GM10248 (cell line): ENCODE results near the gene BRSK2.

Source experiments
- CTCF ChIA-PET: fragments of 300-600 bp; sonication (Branson Sonifier 250); formaldehyde crosslinking; extraction: SDS; loops from one replicate; lab custom pipeline; 2021; ENCODE audit warnings: antibody characterized with exemption; lab: Yijun Ruan, JAX
- POLR2A ChIA-PET: fragments of 350-650 bp; sonication (Branson Sonifier 250); formaldehyde crosslinking; extraction: SDS; loops from one replicate; lab custom pipeline; 2020; ENCODE audit warnings: antibody characterized with exemption; lab: Yijun Ruan, JAX
- DNase-seq: peaks from one replicate; pipeline ENCODE4 v3.0.0; 2012; ENCODE audit errors: extremely low spot score
- CTCF ChIP-seq: IDR thresholded peaks from 2 replicates; pipeline ENCODE4 v1.5.1; 2012; ENCODE audit warnings: mild to moderate bottlenecking, low read depth; ENCODE audit errors: extremely low read depth, missing control alignments, control extremely low read depth

Gene BRSK2

DNA sequence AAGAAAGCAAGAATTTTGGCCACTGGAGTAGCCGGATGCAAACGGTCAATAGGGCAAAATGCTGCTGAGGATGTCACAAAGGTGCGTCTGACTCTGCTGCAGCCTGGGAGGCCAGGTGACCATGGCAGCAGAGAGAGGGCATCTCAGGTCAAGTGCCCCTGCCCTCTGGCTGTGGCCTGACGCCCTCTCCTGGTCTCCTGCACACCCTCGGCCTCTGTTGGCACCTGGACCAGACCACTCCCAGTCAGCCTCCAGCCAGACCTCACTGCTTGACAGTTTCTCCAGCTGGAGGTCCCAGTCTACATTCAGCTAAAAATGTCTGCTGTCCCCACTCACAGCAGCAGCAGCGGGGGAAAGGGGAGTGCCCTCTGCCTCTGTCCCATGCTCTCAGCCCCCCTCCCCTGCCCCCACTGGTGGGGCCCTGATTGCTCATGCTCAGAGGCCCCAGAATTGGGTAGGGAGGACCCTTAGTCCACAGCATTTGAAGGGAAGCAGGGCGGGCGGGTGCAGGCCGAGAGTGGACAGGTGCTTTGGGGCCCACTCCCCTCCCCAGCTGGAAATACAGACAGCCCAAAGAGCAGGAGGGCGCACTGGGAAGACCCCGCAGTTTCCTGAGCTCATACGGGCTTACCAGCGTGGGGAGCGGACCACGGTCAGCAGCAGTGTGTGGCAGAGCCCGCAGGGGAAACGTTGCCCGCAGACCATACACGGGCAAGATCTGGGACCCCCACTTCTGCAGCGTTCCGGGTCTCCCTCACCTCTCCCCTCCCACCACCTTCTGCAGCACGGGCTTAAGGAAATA, 1.6 kb upstream of the BRSK2 start:
- ChIA-PET CTCF (no interaction called here), POLR2A (no interaction called here)
- TF ChIP-seq CTCF, result peak; percentile 36
- no peak for DNase-seq

- no peak for DNase-seq
- CTCF ChIA-PET, result no interaction called here
- POLR2A ChIA-PET, result no interaction called here
- TF ChIP-seq CTCF, result no peak
Observed at GRCh38 chr11:1388763-1389102, 1.0 kb upstream of the BRSK2 start.

DNA sequence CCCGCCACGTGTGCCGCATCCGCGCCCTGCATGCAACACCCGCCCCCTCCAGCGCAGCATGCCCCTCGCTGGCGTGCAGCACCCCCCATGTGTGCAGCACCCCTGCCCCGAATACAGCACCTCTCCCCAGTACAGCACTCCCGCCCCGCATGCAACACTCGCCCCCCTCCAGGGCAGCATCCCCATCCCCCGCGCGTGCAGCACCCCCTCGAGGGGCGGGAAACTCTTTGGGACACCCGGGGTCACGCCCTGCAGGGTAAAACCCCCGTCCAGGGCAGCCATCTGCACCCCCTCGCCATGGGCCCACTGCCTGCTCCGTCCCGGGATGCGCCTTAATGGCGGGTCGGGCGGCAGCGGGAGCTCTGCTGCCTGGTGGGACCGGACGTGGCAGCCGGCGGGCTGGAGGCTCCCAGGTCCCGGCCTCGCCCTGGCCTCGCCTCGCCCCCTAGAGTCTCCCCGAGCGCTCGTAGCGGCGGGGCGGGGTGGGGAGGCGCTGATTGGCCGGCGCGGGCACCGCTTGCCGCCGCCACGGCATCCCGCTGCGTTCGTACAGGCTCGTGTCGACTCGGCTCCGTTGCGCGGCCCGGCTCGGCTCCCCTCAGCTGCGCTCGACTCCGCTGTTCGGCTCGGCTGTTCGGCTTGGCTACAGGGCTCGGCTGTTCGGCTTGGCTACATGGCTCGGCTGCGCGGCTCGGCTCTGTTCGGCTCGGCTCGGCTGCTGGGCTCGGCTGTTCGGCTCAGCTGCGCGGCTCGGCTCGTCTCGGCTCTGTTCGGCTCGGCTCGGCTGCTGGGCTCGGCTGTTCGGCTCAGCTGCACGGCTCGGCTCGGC, 417 bp upstream of the BRSK2 start:
- TF ChIP-seq CTCF, result peak; percentile 21
- peak; percentile 91 for DNase-seq
- ChIA-PET POLR2A (no interaction called here), CTCF (no interaction called here)

GRCh38 chr11:1390569-1391164, 933 bp downstream of the BRSK2 start:
- ChIA-PET CTCF (no interaction called here), POLR2A (no interaction called here)
- no peak for DNase-seq
- no peak for TF ChIP-seq CTCF

- ChIA-PET CTCF (interaction anchor here (1.0 kb wide), 1 partner anchor 261 kb away, joined by 5 read pairs; no protein-coding TSS in a partner anchor), POLR2A (no interaction called here)
- no peak for DNase-seq
- TF ChIP-seq CTCF, result no peak
Observed at GRCh38 chr11:1391165-1392075, 1.7 kb downstream of the BRSK2 start.
